Kidney (tissue), 14 donors: ENCODE measurements around the gene LARP7. TPM values are rescaled to one million over a fixed set of nuclear protein-coding genes. Genes with fewer than 3 reads are reported as not detected.

Source experiments
- DNase-seq, 5 donors: peaks; one replicate each; pipeline ENCODE4 v3.0.0-alpha.2; 2013 to 2020
- FAIRE-seq: peaks from 2 replicates; lab custom pipeline; 2012; peaks lifted over from hg19 to GRCh38; lab: Jason Lieb, UNC
- H3K27ac ChIP-seq, 2 donors: one replicate each; pipeline ENCODE4 v1.7.0; 2013; ENCODE audit warnings: low read depth in 2 of 2, low read length in 2 of 2, inconsistent platforms in 1 of 2
- H3K27me3 ChIP-seq: one replicate; pipeline ENCODE4 v1.7.1; 2013; ENCODE audit warnings: low read length, inconsistent platforms; ENCODE audit not compliant: control insufficient read depth, insufficient read depth
- H3K36me3 ChIP-seq, 3 donors: one replicate each; pipeline versions ENCODE4 v1.7.0 to v1.7.1; 2013; ENCODE audit warnings: low read length in 3 of 3, control low read depth in 1 of 3, inconsistent platforms in 1 of 3; ENCODE audit not compliant: insufficient read depth in 3 of 3, control insufficient read depth in 2 of 3
- H3K4me1 ChIP-seq, 3 donors: one replicate each; pipeline versions ENCODE4 v1.7.0 to v1.7.1; 2013; ENCODE audit warnings: low read length in 3 of 3, inconsistent platforms in 1 of 3, low read depth in 1 of 3; ENCODE audit not compliant: control insufficient read depth in 2 of 3, insufficient read depth in 2 of 3
- H3K4me3 ChIP-seq, 3 donors: one replicate each; pipeline versions ENCODE4 v1.7.0 to v1.8.1; 2013; ENCODE audit warnings: low read length in 3 of 3, control low read depth in 1 of 3, inconsistent platforms in 1 of 3
- H3K9ac ChIP-seq, 3 donors: one replicate each; pipeline versions ENCODE4 v1.7.0 to v1.7.1; 2013; ENCODE audit warnings: low read length in 3 of 3, control low read depth in 1 of 3, inconsistent platforms in 1 of 3
- H3K9me3 ChIP-seq, 3 donors: one replicate each; pipeline versions ENCODE4 v1.7.0 to v1.7.1; 2013; ENCODE audit warnings: low read length in 3 of 3, control low read depth in 1 of 3, inconsistent platforms in 1 of 3; ENCODE audit not compliant: control insufficient read depth in 2 of 3, insufficient read depth in 1 of 3
- CTCF ChIP-seq: IDR thresholded peaks from 3 replicates; pipeline ENCODE4 v1.5.1; 2012; ENCODE audit warnings: mild to moderate bottlenecking, moderate library complexity, borderline replicate concordance; ENCODE audit not compliant: insufficient read depth; ENCODE audit errors: extremely low read depth
- intact Hi-C: fragments of 100-400 bp; cut with DNase I; formaldehyde crosslinking; loops from one replicate; pipeline ENCODE4 v1.11.1; 2022
- polyA plus RNA-seq: library from polyadenylated mRNA; stranded (reverse); fragments of 350-450 nt; fragmentation: Illumina TruSeq; extraction: RNeasy Lipid Tissue Mini Kit (QIAGEN cat#74804); gene quantifications from one replicate; pipeline ENCODE4 v1.2.3, GENCODE V29; 2014; ENCODE audit warnings: low read depth, low replicate concordance; ENCODE audit not compliant: insufficient read depth
- total RNA-seq: library from RNA; stranded (reverse); fragmentation: NEBNext Ultra II Directional; extraction: Animal tissue kit (Norgen Biotek cat#: 25700); gene quantifications from one replicate; pipeline ENCODE4 v1.2.1, GENCODE V29; 2021
- donor health status: control.
- donor health status: control.
- donor health status: control.
- donor health status: control.
- donor health status: control.
- donor health status: DM: yes; HTN: yes; CAD: no.
- donor health status: Normal renal cell carcinoma (clear cell type).

The LARP7 gene
- total and polyA plus RNA-seq, 2 donors from 2014 or later: 37.3 to 45.5 TPM

GRCh38 chr4:112664611-112665010 lies 27.7 kb downstream of the LARP7 start:
- H3K4me1 ChIP-seq: no peaks in the 10 kb centered on the region
- H3K36me3 ChIP-seq: no peaks in the 10 kb centered on the region
- FAIRE-seq: no peak

GRCh38 chr4:112668131-112668530 lies 31.2 kb downstream of the LARP7 start:
- no peak overlapping the region for H3K4me3 ChIP-seq
- H3K9me3 ChIP-seq: no peaks in the 10 kb centered on the region
- H3K9ac ChIP-seq: no peak overlapping the region
- no peak for TF ChIP-seq CTCF
- no peak overlapping the region for H3K27ac ChIP-seq
- no peaks in the 10 kb centered on the region for H3K4me1 ChIP-seq
- no peak for FAIRE-seq
- H3K27me3 ChIP-seq: no peaks in the 10 kb centered on the region
- no peak for DNase-seq
- intact Hi-C loops: no loop called here
- no peaks in the 10 kb centered on the region for H3K36me3 ChIP-seq

More at GRCh38 chr4:112664611-112665010, 27.7 kb downstream of the LARP7 start:
- no peak overlapping the region for H3K4me3 ChIP-seq
- TF ChIP-seq CTCF: no peak
- no peaks in the 10 kb centered on the region for H3K27me3 ChIP-seq
- DNase-seq: no peak
- H3K9me3 ChIP-seq: no peaks in the 10 kb centered on the region
- H3K9ac ChIP-seq: no peak overlapping the region
- no peak overlapping the region for H3K27ac ChIP-seq
- intact Hi-C loops: no loop called here

GRCh38 chr4:112673076-112673475 lies 36.1 kb downstream of the LARP7 start:
- intact Hi-C loops: no loop called here
- no peak for TF ChIP-seq CTCF
- H3K9ac ChIP-seq: no peak overlapping the region
- H3K27ac ChIP-seq: no peak overlapping the region
- DNase-seq: no peak
- H3K4me3 ChIP-seq: no peak overlapping the region
- H3K36me3 ChIP-seq: no peaks in the 10 kb centered on the region
- no peaks in the 10 kb centered on the region for H3K27me3 ChIP-seq
- FAIRE-seq: no peak
- H3K4me1 ChIP-seq: no peaks in the 10 kb centered on the region
- no peaks in the 10 kb centered on the region for H3K9me3 ChIP-seq

- no peaks in the 10 kb centered on the region for H3K4me1 ChIP-seq
- H3K27me3 ChIP-seq: no peaks in the 10 kb centered on the region
- H3K9ac ChIP-seq: no peak overlapping the region
- no peak for TF ChIP-seq CTCF
- H3K27ac ChIP-seq: no peak overlapping the region
- no peak for FAIRE-seq
- H3K9me3 ChIP-seq: no peaks in the 10 kb centered on the region
- no peak for DNase-seq
- intact Hi-C loops: no loop called here
- no peak overlapping the region for H3K4me3 ChIP-seq
- H3K36me3 ChIP-seq: no peaks in the 10 kb centered on the region
Measured at GRCh38 chr4:112673686-112674085, 36.7 kb downstream of the LARP7 start.
